Activated T-helper 2 cell treated with anti-CD3 and anti-CD28 coated beads, Interferon-gamma antibody, Interleukin-2, Interleukin-4, amounts not matched to agents 10 μg/mL and 5 μg/mL and 100 μg/mL, durations not matched to agents 14 hours and 24 hours and 36 hours (primary cell): Measurements from ENCODE around the gene CD84. TPM values are rescaled to one million over a fixed set of nuclear protein-coding genes. Genes with fewer than 3 reads are reported as not detected.
"Not testable (repeated sequence)": the region's sequence is repeated elsewhere in the genome, so short reads cannot be mapped to it uniquely, and the experiment has no call there.

Experiments
- DNase-seq: peaks from one replicate; pipeline ENCODE4 v3.0.0; 2021; ENCODE audit warnings: low spot score
- H3K27ac Mint-ChIP-seq: one replicate; pipeline ENCODE4 v1.8.0; 2021; ENCODE audit warnings: mixed read lengths
- H3K27me3 Mint-ChIP-seq: one replicate; pipeline ENCODE4 v1.8.0; 2021; ENCODE audit warnings: low read depth, mixed read lengths
- H3K36me3 Mint-ChIP-seq: one replicate; pipeline ENCODE4 v1.8.0; 2021; ENCODE audit warnings: low read depth, mixed read lengths
- H3K4me1 Mint-ChIP-seq: one replicate; pipeline ENCODE4 v1.8.0; 2021; ENCODE audit warnings: low read depth, mixed read lengths
- H3K4me3 Mint-ChIP-seq: one replicate; pipeline ENCODE4 v1.8.0; 2021; ENCODE audit warnings: low read depth, mild to moderate bottlenecking, moderate library complexity, mixed read lengths
- H3K9me3 Mint-ChIP-seq: one replicate; pipeline ENCODE4 v1.8.0; 2021; ENCODE audit warnings: mixed read lengths
- intact Hi-C: fragments of 100-400 bp; cut with micrococcal nuclease; formaldehyde crosslinking; loops from one replicate; pipeline ENCODE4 v1.15.1; 2023
- total RNA-seq: library from RNA; stranded (reverse); gene quantifications from 2 replicates; pipeline ENCODE4 v1.2.3, GENCODE V29; 2022

CD84 gene
- total RNA-seq, 1 donor from 2014 or later: 14.1 TPM

DNA sequence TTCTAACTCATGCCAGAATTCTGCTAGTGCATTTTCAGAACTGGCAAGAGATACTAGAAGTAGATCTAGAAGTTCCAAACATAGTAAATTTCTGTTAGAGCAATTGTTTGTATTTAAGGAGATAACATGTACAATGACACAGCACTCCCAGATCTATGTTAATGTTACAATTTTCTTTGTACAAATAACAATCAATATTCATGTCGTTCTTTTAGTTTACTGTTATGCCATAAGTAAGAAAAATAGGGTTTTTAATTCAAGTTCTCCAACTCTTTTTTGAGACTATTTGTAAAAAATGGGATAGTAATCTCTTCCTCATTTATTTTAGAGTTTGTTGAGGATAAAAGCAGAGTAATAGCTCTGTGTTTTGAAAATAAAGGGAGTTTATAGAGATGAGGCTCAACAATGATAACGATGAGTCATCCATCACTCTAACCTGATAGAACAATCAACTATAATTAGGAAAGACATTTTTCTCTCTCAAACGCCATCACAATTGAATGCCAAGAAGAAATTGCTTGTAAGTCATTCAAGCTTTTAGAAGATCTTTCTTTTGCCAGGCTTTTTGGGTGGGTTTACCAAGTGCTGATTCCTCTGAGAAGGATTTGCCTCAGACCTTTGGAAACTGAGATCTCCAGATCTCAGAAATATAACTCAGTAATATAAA, 638 bp downstream of the CD84 start:
- Mint-ChIP-seq H3K9me3 (peaks cover 8% of the 10 kb centered on the region), H3K4me3 (peak overlapping the region; percentile 85), H3K36me3 (peaks cover 13% of the 10 kb centered on the region), H3K27me3 (no peaks in the 10 kb centered on the region), H3K27ac (peak overlapping the region; percentile 92), H3K4me1 (peaks cover 71% of the 10 kb centered on the region)
- intact Hi-C loops: loop anchor here (1.0 to 5.0 kb wide), 3 partner anchors 29 to 94 kb away; no protein-coding TSS in a partner anchor
- no peak for DNase-seq

GRCh38 chr1:160578175-160578524, 1.1 kb downstream of the CD84 start:
- intact Hi-C loops: loop anchor here (1.0 to 5.0 kb wide), 3 partner anchors 29 to 94 kb away; no protein-coding TSS in a partner anchor
- Mint-ChIP-seq H3K27ac (peak overlapping the region; percentile 92), H3K27me3 (no peaks in the 10 kb centered on the region), H3K36me3 (peaks cover 14% of the 10 kb centered on the region), H3K4me1 (peaks cover 76% of the 10 kb centered on the region), H3K9me3 (peaks cover 3% of the 10 kb centered on the region), H3K4me3 (peak overlapping the region; percentile 85)
- DNase-seq: no peak

- Mint-ChIP-seq H3K36me3 (peaks cover 15% of the 10 kb centered on the region), H3K27ac (peak overlapping the region; percentile 93), H3K4me3 (peak overlapping the region; percentile 84), H3K27me3 (no peaks in the 10 kb centered on the region), H3K4me1 (peaks cover 79% of the 10 kb centered on the region), H3K9me3 (no peaks in the 10 kb centered on the region)
- no peak for DNase-seq
- intact Hi-C loops: loop anchor here (1.0 to 5.0 kb wide), 7 partner anchors 30 to 117 kb away; no protein-coding TSS in a partner anchor
Measured at GRCh38 chr1:160577671-160578070, 1.6 kb downstream of the CD84 start.

- H3K36me3 Mint-ChIP-seq: peaks cover 23% of the 10 kb centered on the region
- H3K27me3 Mint-ChIP-seq: no peaks in the 10 kb centered on the region
- peaks cover 4% of the 10 kb centered on the region for H3K9me3 Mint-ChIP-seq
- DNase-seq: no peak
- peak overlapping the region; percentile 93 for H3K27ac Mint-ChIP-seq
- intact Hi-C loops: loop anchor here (1.0 to 5.0 kb wide), 8 partner anchors 9 to 116 kb away; no protein-coding TSS in a partner anchor
- H3K4me3 Mint-ChIP-seq: peak overlapping the region; percentile 84
- peaks cover 84% of the 10 kb centered on the region for H3K4me1 Mint-ChIP-seq
Measured at GRCh38 chr1:160576884-160577283, 2.4 kb downstream of the CD84 start.

DNA sequence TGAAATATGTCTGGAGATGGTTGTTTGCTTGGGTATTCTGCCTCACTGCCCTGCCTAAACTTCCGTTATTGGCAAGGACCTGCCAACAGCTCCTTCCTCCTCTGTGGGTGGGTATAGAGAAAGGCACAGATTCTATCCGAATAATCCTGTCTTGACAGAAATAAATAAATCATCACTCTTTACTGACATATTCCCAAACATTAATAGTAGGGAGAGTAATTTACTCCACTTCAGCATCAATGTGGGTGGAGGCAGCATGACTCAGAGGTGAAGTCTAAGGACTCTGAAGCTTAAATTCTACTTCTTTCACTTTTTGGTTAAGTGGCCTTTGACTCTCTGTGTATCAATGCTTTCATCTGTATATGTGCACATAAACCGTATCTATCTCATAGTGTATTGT, 2.9 kb downstream of the CD84 start:
- H3K9me3 Mint-ChIP-seq: peaks cover 7% of the 10 kb centered on the region
- H3K27ac Mint-ChIP-seq: peak overlapping the region; percentile 93
- H3K36me3 Mint-ChIP-seq: peaks cover 27% of the 10 kb centered on the region
- no peaks in the 10 kb centered on the region for H3K27me3 Mint-ChIP-seq
- intact Hi-C loops: loop anchor here (1.0 to 5.0 kb wide), 8 partner anchors 8 to 116 kb away; no protein-coding TSS in a partner anchor
- H3K4me1 Mint-ChIP-seq: peaks cover 88% of the 10 kb centered on the region
- peak overlapping the region; percentile 84 for H3K4me3 Mint-ChIP-seq
- DNase-seq: no peak

GRCh38 chr1:160575112-160575664, 4.1 kb downstream of the CD84 start:
- Mint-ChIP-seq H3K4me3 (peak overlapping the region; percentile 51), H3K27ac (peak overlapping the region; percentile 93), H3K4me1 (peaks cover 87% of the 10 kb centered on the region), H3K27me3 (no peaks in the 10 kb centered on the region), H3K9me3 (peaks cover 7% of the 10 kb centered on the region), H3K36me3 (peaks cover 35% of the 10 kb centered on the region)
- no peak for DNase-seq
- intact Hi-C loops: loop anchor here (5.0 kb wide), 2 partner anchors 67 to 97 kb away; no protein-coding TSS in a partner anchor

- H3K27me3 Mint-ChIP-seq: no peaks in the 10 kb centered on the region
- peaks cover 82% of the 10 kb centered on the region for H3K4me1 Mint-ChIP-seq
Measured at GRCh38 chr1:160570840-160571239, 8.5 kb downstream of the CD84 start.

GRCh38 chr1:160569806-160570205, 9.5 kb downstream of the CD84 start:
- intact Hi-C loops: loop anchor here (2.0 to 5.0 kb wide), 4 partner anchors 29 to 308 kb away; partner anchors contain the start of gene DCAF8

More at GRCh38 chr1:160570840-160571239, 8.5 kb downstream of the CD84 start:
- H3K36me3 Mint-ChIP-seq: peaks cover 61% of the 10 kb centered on the region
- intact Hi-C loops: no loop called here
- H3K9me3 Mint-ChIP-seq: peaks cover 7% of the 10 kb centered on the region
- peak overlapping the region; percentile 73 for H3K27ac Mint-ChIP-seq
- no peak overlapping the region for H3K4me3 Mint-ChIP-seq
- no peak for DNase-seq

DNA sequence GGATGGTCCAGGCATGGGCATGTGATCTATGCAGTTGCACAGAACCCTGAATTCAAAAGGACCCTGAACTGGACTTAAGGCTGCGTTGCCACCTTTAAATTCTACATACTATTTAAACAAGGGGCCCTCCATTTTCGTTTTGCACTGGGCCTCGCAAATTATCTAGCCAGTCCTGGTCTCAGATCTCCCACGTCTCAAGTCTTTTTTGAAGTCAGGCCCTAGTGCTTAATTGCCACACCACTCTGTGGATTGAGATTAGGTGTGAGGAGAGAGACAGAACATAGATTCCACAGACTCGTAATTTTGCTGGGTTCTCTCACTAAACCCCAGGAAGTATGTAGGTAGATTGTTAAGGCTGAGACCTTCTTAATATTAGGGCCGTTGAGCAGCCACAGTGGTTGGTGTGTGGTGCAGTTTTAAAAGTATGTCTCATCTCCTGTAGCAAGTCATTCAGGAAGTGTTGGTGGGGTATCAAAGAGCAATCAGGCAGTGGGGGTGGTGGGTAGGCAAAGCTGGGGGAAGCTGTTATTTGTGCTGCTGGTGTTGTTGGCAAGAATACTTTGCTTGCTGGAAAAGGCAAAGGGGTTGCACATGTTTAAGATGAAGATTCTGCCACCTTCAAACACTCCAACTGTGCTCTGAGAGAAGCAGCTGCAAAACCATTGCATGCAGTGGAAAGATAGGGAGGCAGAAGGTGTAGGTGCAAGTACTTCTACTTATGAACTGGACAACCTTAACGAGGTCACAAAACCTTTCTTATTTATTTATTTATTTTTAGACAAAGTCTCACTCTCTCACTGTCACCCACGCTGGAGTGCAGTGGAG, 11.2 kb downstream of the CD84 start:
- intact Hi-C loops: loop anchor here (1.0 to 5.0 kb wide), 7 partner anchors 8 to 306 kb away; partner anchors contain the start of gene DCAF8
- H3K9me3 Mint-ChIP-seq: peaks cover 12% of the 10 kb centered on the region
- H3K27me3 Mint-ChIP-seq: no peaks in the 10 kb centered on the region
- H3K4me3 Mint-ChIP-seq: peak overlapping the region; percentile 76
- peak overlapping the region; percentile 98 for H3K27ac Mint-ChIP-seq
- peaks cover 72% of the 10 kb centered on the region for H3K4me1 Mint-ChIP-seq
- DNase-seq: peak; percentile 59
- peaks cover 76% of the 10 kb centered on the region for H3K36me3 Mint-ChIP-seq

More at GRCh38 chr1:160569806-160570205, 9.5 kb downstream of the CD84 start:
- Mint-ChIP-seq H3K27me3 (no peaks in the 10 kb centered on the region), H3K9me3 (peaks cover 7% of the 10 kb centered on the region), H3K27ac (peak overlapping the region; percentile 98), H3K4me1 (peaks cover 81% of the 10 kb centered on the region), H3K36me3 (peaks cover 67% of the 10 kb centered on the region), H3K4me3 (peak overlapping the region; percentile 20)
- no peak for DNase-seq

- no peak for DNase-seq
- H3K4me1 Mint-ChIP-seq: peaks cover 67% of the 10 kb centered on the region
- H3K9me3 Mint-ChIP-seq: peaks cover 19% of the 10 kb centered on the region
- H3K36me3 Mint-ChIP-seq: peaks cover 76% of the 10 kb centered on the region
- intact Hi-C loops: loop anchor here (5.0 kb wide), 2 partner anchors 40 to 305 kb away; partner anchors contain the start of gene DCAF8
- no peaks in the 10 kb centered on the region for H3K27me3 Mint-ChIP-seq
- H3K27ac Mint-ChIP-seq: peak overlapping the region; percentile 98
- peak overlapping the region; percentile 76 for H3K4me3 Mint-ChIP-seq
Measured at GRCh38 chr1:160567341-160567740, 12.0 kb downstream of the CD84 start.

GRCh38 chr1:160565564-160565963, 13.7 kb downstream of the CD84 start:
- Mint-ChIP-seq H3K9me3 (peaks cover 22% of the 10 kb centered on the region), H3K27ac (peak overlapping the region; percentile 44), H3K27me3 (no peaks in the 10 kb centered on the region), H3K4me3 (no peak overlapping the region), H3K4me1 (peaks cover 68% of the 10 kb centered on the region), H3K36me3 (peaks cover 78% of the 10 kb centered on the region)
- intact Hi-C loops: loop anchor here (5.0 kb wide), 2 partner anchors 42 to 303 kb away; partner anchors contain the start of gene DCAF8
- no peak for DNase-seq

DNA sequence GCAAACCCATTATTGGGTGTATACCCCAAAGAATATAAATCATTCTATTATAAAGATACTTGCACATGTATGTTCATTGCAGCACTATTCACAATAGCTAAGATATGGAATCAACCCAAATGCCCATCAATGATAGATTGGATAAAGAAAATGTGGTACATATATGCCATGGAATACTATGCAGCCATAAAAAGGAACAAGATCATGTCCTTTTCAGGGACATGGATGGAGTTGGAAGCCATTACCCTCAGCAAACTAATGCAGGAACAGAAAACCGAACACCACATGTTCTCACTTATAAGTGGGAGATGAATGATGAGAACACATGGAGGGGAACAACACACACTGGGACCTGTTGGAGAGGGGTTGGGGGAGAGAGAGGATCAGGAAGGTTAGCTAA, 16.1 kb downstream of the CD84 start:
- Mint-ChIP-seq H3K27ac (peak overlapping the region; percentile 21), H3K4me1 (peaks cover 79% of the 10 kb centered on the region), H3K9me3 (peaks cover 26% of the 10 kb centered on the region), H3K36me3 (peaks cover 85% of the 10 kb centered on the region)
- H3K27me3 Mint-ChIP-seq, intact Hi-C loops, H3K4me3 Mint-ChIP-seq, DNase-seq: not testable (repeated sequence)
